Stimulated activated CD4-positive, alpha-beta T cell treated with anti-CD3 and anti-CD28 coated beads, Interleukin-1b, Interleukin-23, amount 100 ng/mL, for 48 hours (primary cell): ENCODE results near the gene RIMS4.
A peak's percentile ranks its signal among the peaks of the same experiment; 100 is the strongest.

Experiments
- DNase-seq: peaks from one replicate; pipeline ENCODE4 v3.0.0-alpha.2; 2020

RIMS4 gene

GRCh38 chr20:44738813-44739477 is 71.4 kb downstream of the RIMS4 start:
- DNase-seq, result peak; percentile 47

GRCh38 chr20:44737116-44737515 is 73.2 kb downstream of the RIMS4 start:
- no peak for DNase-seq

- peak; percentile 25 for DNase-seq
These were observed 74.0 kb downstream of the RIMS4 start for GRCh38 chr20:44736170-44737021.

- DNase-seq, result no peak
These were observed 74.6 kb downstream of the RIMS4 start for GRCh38 chr20:44735816-44736169.

GRCh38 chr20:44734938-44735337 is 75.4 kb downstream of the RIMS4 start:
- DNase-seq, result no peak

GRCh38 chr20:44733341-44734069 is 76.8 kb downstream of the RIMS4 start:
- peak; percentile 55 for DNase-seq

GRCh38 chr20:44732327-44732726 is 78.0 kb downstream of the RIMS4 start:
- no peak for DNase-seq

- no peak for DNase-seq
These were observed 78.7 kb downstream of the RIMS4 start for GRCh38 chr20:44731657-44732056.

GRCh38 chr20:44730441-44730840 is 79.9 kb downstream of the RIMS4 start:
- DNase-seq, result no peak

- DNase-seq, result no peak
These were observed 81.4 kb downstream of the RIMS4 start for GRCh38 chr20:44728801-44729443.

GRCh38 chr20:44727651-44728050 is 82.7 kb downstream of the RIMS4 start:
- DNase-seq, result no peak

- DNase-seq, result no peak
These were observed 83.3 kb downstream of the RIMS4 start for GRCh38 chr20:44727039-44727438.

- DNase-seq, result no peak
These were observed 84.5 kb downstream of the RIMS4 start for GRCh38 chr20:44725837-44726236.

- no peak for DNase-seq
These were observed 85.8 kb downstream of the RIMS4 start for GRCh38 chr20:44724423-44725091.

- no peak for DNase-seq
These were observed 86.5 kb downstream of the RIMS4 start for GRCh38 chr20:44723798-44724362.

- no peak for DNase-seq
These were observed 87.0 kb downstream of the RIMS4 start for GRCh38 chr20:44723391-44723790.

GRCh38 chr20:44722990-44723389 is 87.4 kb downstream of the RIMS4 start:
- no peak for DNase-seq

- DNase-seq, result no peak
These were observed 88.6 kb downstream of the RIMS4 start for GRCh38 chr20:44721785-44722054.

- DNase-seq, result no peak
These were observed 89.2 kb downstream of the RIMS4 start for GRCh38 chr20:44720997-44721784.

- no peak for DNase-seq
These were observed 89.7 kb downstream of the RIMS4 start for GRCh38 chr20:44720621-44720996.

- no peak for DNase-seq
These were observed 90.5 kb downstream of the RIMS4 start for GRCh38 chr20:44719841-44720240.

- no peak for DNase-seq
These were observed 92.4 kb downstream of the RIMS4 start for GRCh38 chr20:44717986-44718385.
